AG04449 (cell line): ENCODE measurements around the gene CXCL14.

Experiments used
- CTCF ChIA-PET: fragments of 350-600 bp; formaldehyde crosslinking; extraction: SDS; loops from one replicate; lab custom pipeline; 2021; ENCODE audit warnings: antibody characterized with exemption; lab: Yijun Ruan, JAX
- POLR2A ChIA-PET: fragments of 400-600, 350-600 bp; formaldehyde crosslinking; extraction: SDS; loops from one replicate; lab custom pipeline; 2020; ENCODE audit warnings: antibody characterized with exemption, inconsistent platforms; lab: Yijun Ruan, JAX
- DNase-seq: peaks from one replicate; pipeline ENCODE4 v3.0.0-alpha.2; 2010; ENCODE audit warnings: low read depth, low spot score
- H3K4me3 ChIP-seq: 2 replicates; pipeline ENCODE4 v1.5.1; 2011; ENCODE audit warnings: low read depth, mild to moderate bottlenecking, control low read depth, low read length
- CTCF ChIP-seq: IDR thresholded peaks from one replicate; pipeline ENCODE4 v1.5.1; 2011; ENCODE audit warnings: mild to moderate bottlenecking, moderate library complexity, low read length, control low read depth, inconsistent platforms; ENCODE audit not compliant: insufficient read depth; ENCODE audit errors: missing control alignments

Gene CXCL14

DNA sequence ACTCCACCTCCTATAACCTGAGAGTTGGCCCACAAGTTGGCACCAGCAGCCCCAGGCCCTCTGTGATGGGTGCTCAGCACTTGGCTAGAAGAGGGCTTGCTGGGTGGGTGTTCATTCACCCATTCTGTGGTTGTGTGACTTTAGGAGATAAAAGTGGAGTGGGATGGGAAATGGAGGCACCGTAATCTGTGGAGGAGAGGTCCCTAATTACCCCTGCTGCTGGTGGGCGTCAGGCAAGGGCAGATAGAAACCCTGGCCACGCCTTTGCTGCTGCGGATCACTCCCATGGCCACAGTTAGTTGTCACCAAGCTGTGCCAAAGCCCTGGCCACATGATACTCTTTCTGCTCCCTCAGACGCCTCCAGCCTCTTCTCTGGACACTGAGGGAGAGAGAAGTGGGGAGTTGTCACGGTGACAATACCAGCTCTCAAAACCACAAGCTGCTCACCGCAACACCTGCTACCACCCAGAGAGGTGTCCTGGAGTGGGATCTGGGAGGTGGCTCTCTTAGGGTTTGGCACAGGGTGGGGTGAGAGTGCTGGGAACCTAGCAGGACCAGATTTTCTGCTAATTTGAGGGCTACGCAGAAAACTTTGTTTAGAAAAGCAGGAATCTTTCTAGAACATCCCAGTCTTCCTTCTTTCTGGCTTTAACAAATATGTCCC is 31.1 kb downstream of the CXCL14 start:
- TF ChIP-seq CTCF, result no peak
- H3K4me3 ChIP-seq, result no peak overlapping the region
- no peak for DNase-seq
- ChIA-PET POLR2A (no interaction called here), CTCF (interaction anchor here (0.7 to 35.6 kb wide), 6 partner anchors 8 to 85 kb away, joined by 3 to 2422 read pairs (median 45); partner anchors contain the start of genes DCANP1 and TIFAB)

- POLR2A ChIA-PET, result no interaction called here
- no peak overlapping the region for H3K4me3 ChIP-seq
- no peak for DNase-seq
- CTCF ChIA-PET, result interaction anchor here (1.1 to 35.6 kb wide), 3 partner anchors 9 to 85 kb away, joined by 5 to 2422 read pairs (median 358); partner anchors contain the start of genes DCANP1 and TIFAB
- TF ChIP-seq CTCF, result no peak
Measured at GRCh38 chr5:135546912-135547311, 31.9 kb downstream of the CXCL14 start.

DNA sequence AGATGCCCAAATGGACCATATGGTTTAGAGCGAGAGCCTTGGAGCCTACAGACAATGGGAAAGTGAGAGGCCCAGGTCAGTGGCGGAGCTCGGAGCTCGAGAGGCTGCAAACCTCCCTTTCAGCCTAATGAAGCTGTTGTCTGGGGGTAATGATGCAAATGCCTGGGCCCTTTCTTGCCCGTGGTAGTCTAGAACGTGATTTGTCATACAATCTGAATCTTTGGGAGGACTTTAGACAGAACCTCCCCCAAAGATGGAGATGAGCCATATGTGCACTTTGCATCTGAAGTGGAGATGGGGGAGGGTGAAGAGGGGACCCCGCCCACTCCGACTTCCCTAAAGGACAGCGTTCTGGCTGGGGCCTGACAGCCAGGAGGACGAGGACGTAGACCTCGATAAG is 32.7 kb downstream of the CXCL14 start:
- DNase-seq, result no peak
- H3K4me3 ChIP-seq, result no peak overlapping the region
- TF ChIP-seq CTCF, result no peak
- ChIA-PET CTCF (interaction anchor here (11.5 to 35.6 kb wide), 2 partner anchors 20 to 84 kb away, joined by 358 to 2422 read pairs; partner anchors contain the start of genes DCANP1 and TIFAB), POLR2A (no interaction called here)

- ChIA-PET POLR2A (no interaction called here), CTCF (interaction anchor here (1.0 to 35.6 kb wide), 3 partner anchors 14 to 83 kb away, joined by 3 to 2422 read pairs (median 358); partner anchors contain the start of genes DCANP1 and TIFAB)
- DNase-seq, result no peak
- no peak overlapping the region for H3K4me3 ChIP-seq
- no peak for TF ChIP-seq CTCF
Measured at GRCh38 chr5:135545099-135545498, 33.7 kb downstream of the CXCL14 start.

- POLR2A ChIA-PET, result no interaction called here
- peak overlapping the region; percentile 32 for H3K4me3 ChIP-seq
- CTCF ChIA-PET, result interaction anchor here (0.7 to 35.6 kb wide), 8 partner anchors 8 to 83 kb away, joined by 3 to 2422 read pairs (median 4); partner anchors contain the start of genes DCANP1 and TIFAB
- DNase-seq, result no peak
- TF ChIP-seq CTCF, result no peak
Measured at GRCh38 chr5:135543485-135544304, 35.1 kb downstream of the CXCL14 start.

DNA sequence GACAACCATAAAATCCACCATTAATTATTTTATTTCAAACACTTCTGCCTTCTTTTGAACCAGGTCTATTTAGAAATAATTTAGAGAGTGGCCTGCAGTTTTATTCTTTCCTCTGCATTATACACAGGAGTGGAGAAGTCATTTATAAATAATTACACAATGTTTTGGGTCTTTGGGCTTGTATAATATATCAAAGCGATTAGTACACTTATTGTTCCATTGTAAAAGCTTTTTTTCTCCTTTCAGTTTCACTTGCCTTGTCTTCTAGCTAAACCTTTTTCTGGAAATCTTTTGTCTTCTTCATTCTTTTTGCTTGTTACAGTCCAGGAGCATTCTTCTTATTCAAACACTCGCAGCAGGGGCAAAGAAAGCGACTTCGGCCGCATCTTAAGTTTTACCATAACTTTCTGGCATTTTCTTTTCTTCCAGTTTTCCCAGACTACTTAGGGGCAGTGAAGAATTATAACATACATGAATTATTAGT is 35.7 kb downstream of the CXCL14 start:
- TF ChIP-seq CTCF, result no peak
- ChIA-PET CTCF (interaction anchor here (1.0 to 4.6 kb wide), 7 partner anchors 8 to 287 kb away, joined by 3 to 39 read pairs (median 4); no protein-coding TSS in a partner anchor), POLR2A (no interaction called here)
- peak overlapping the region; percentile 1; the same call in 1 of the 2 replicates for H3K4me3 ChIP-seq
- no peak for DNase-seq
